Progenitor cell of endocrine pancreas (in vitro differentiated cells): ENCODE data around the gene LMLN. TPM values are rescaled to one million over a fixed set of nuclear protein-coding genes. Genes with fewer than 3 reads are reported as not detected.

Experiments
- DNase-seq: peaks from one replicate; pipeline ENCODE4 v3.0.0; 2021; ENCODE audit warnings: low spot score; ENCODE audit not compliant: unreplicated experiment
- H3K27ac Mint-ChIP-seq: 2 replicates; pipeline ENCODE4 v1.8.0; 2021; ENCODE audit warnings: mild to moderate bottlenecking, moderate library complexity, mixed read lengths
- H3K27me3 Mint-ChIP-seq: 2 replicates; pipeline ENCODE4 v1.8.0; 2021; ENCODE audit warnings: mixed read lengths
- H3K36me3 Mint-ChIP-seq: 2 replicates; pipeline ENCODE4 v1.8.0; 2022; ENCODE audit warnings: mixed read lengths; ENCODE audit not compliant: insufficient read depth
- H3K4me1 Mint-ChIP-seq: 2 replicates; pipeline ENCODE4 v1.8.0; 2021; ENCODE audit warnings: low read depth, mixed read lengths
- H3K4me3 Mint-ChIP-seq: 2 replicates; pipeline ENCODE4 v1.8.0; 2021; ENCODE audit warnings: low read depth, mild to moderate bottlenecking, moderate library complexity, mixed read lengths
- H3K9me3 Mint-ChIP-seq: 2 replicates; pipeline ENCODE4 v1.8.0; 2021; ENCODE audit warnings: low read depth, mixed read lengths
- CTCF ChIP-seq: fragments of 200-600 bp; sonication (generic); IDR thresholded peaks from one replicate; pipeline ENCODE4 v1.5.0; 2021; ENCODE audit warnings: antibody characterized with exemption, mild to moderate bottlenecking; ENCODE audit not compliant: unreplicated experiment
- total RNA-seq: library from RNA; stranded (reverse); gene quantifications from 2 replicates; pipeline ENCODE4 v1.2.1, GENCODE V29; 2021

LMLN gene
- total RNA-seq, 1 donor from 2014 or later: 14.4 TPM

- DNase-seq: no peak
- Mint-ChIP-seq H3K27ac (no peak overlapping the region), H3K4me1 (no peaks in the 10 kb centered on the region), H3K4me3 (no peak overlapping the region), H3K27me3 (no peaks in the 10 kb centered on the region), H3K9me3 (peaks cover 10% of the 10 kb centered on the region), H3K36me3 (peaks cover 9% of the 10 kb centered on the region)
- no peak for TF ChIP-seq CTCF
Measured at GRCh38 chr3:197974016-197974415, 14.0 kb downstream of the LMLN start.

- TF ChIP-seq CTCF: no peak
- H3K4me1 Mint-ChIP-seq: no peaks in the 10 kb centered on the region
- no peak overlapping the region for H3K4me3 Mint-ChIP-seq
- no peak for DNase-seq
- no peaks in the 10 kb centered on the region for H3K27me3 Mint-ChIP-seq
- H3K27ac Mint-ChIP-seq: no peak overlapping the region
- H3K36me3 Mint-ChIP-seq: peaks cover 11% of the 10 kb centered on the region
- peaks cover 10% of the 10 kb centered on the region for H3K9me3 Mint-ChIP-seq
Measured at GRCh38 chr3:197975311-197975710, 15.3 kb downstream of the LMLN start.

GRCh38 chr3:197983076-197983475, 23.1 kb downstream of the LMLN start:
- Mint-ChIP-seq H3K4me3 (no peak overlapping the region), H3K27me3 (no peaks in the 10 kb centered on the region), H3K36me3 (peaks cover 3% of the 10 kb centered on the region), H3K27ac (no peak overlapping the region), H3K9me3 (no peaks in the 10 kb centered on the region), H3K4me1 (no peaks in the 10 kb centered on the region)
- TF ChIP-seq CTCF: no peak
- DNase-seq: no peak

DNA sequence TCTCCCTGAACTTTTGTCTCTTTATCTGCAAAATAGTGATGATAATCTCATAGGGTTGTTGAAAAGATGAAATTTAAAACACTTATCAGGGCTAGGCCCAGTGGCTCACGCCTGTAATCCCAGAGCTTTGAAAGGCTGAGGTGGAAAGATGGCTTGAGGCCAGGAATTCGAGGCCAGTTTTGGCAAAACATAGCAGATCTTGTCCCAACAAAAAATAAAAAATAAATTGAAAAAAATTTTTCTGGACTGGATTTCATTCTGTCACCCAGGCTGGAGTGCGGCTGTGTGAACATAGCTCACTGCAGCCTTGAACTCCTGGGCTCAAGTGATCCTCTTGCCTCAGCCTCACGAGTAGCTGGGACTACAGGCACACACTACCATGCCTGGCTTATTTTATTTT, 29.6 kb downstream of the LMLN start:
- no peak for DNase-seq
- TF ChIP-seq CTCF: no peak
- H3K27ac Mint-ChIP-seq: no peak overlapping the region
- H3K4me1 Mint-ChIP-seq: peaks cover 3% of the 10 kb centered on the region
- H3K9me3 Mint-ChIP-seq: no peaks in the 10 kb centered on the region
- peaks cover 16% of the 10 kb centered on the region for H3K36me3 Mint-ChIP-seq
- H3K4me3 Mint-ChIP-seq: no peak overlapping the region
- H3K27me3 Mint-ChIP-seq: no peaks in the 10 kb centered on the region

DNA sequence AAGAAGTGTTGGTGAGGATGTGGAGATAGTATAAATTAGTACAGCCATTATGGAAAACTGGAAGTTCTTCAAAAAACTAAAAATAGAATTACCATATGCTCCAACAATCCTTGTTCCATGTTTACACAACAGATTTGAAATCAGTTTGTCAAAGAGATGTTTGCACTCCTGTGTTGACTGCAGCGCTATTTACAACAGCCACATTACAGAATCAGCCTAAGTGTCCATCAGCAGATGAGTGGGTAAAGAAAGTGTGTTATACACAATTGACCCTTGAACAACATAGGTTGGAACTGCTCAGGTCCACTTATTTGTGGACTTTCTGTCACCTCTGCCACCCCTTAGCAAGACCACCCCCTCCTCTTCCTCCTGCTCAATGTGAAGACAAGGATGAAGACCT, 34.7 kb downstream of the LMLN start:
- H3K4me1 Mint-ChIP-seq: peaks cover 4% of the 10 kb centered on the region
- no peak for DNase-seq
- H3K36me3 Mint-ChIP-seq: peaks cover 22% of the 10 kb centered on the region
- no peak overlapping the region for H3K4me3 Mint-ChIP-seq
- H3K9me3 Mint-ChIP-seq: no peaks in the 10 kb centered on the region
- H3K27ac Mint-ChIP-seq: no peak overlapping the region
- no peak for TF ChIP-seq CTCF
- no peaks in the 10 kb centered on the region for H3K27me3 Mint-ChIP-seq
